Neural crest cell (in vitro differentiated cells): Measurements from ENCODE around the gene PTPRG. TPM values are rescaled to one million over a fixed set of nuclear protein-coding genes. Genes with fewer than 3 reads are reported as not detected.

ENCODE experiments used
- DNase-seq: peaks from one replicate; pipeline ENCODE4 v3.0.0; 2021; ENCODE audit warnings: low read depth, mixed read lengths, low spot score
- H3K27ac Mint-ChIP-seq: one replicate; pipeline ENCODE4 v1.8.0; 2021; ENCODE audit warnings: mild to moderate bottlenecking, mixed read lengths; ENCODE audit not compliant: unreplicated experiment
- H3K27me3 Mint-ChIP-seq: 2 replicates; pipeline ENCODE4 v1.8.0; 2021; ENCODE audit warnings: low read depth, mild to moderate bottlenecking, mixed read lengths
- H3K36me3 Mint-ChIP-seq: 2 replicates; pipeline ENCODE4 v1.8.0; 2021; ENCODE audit warnings: low read depth, mild to moderate bottlenecking, mixed read lengths
- H3K4me1 Mint-ChIP-seq: 2 replicates; pipeline ENCODE4 v1.8.0; 2021; ENCODE audit warnings: mixed read lengths
- H3K4me3 Mint-ChIP-seq: one replicate; pipeline ENCODE4 v1.8.0; 2021; ENCODE audit warnings: mild to moderate bottlenecking, mixed read lengths
- H3K9me3 Mint-ChIP-seq: 2 replicates; pipeline ENCODE4 v1.8.0; 2021; ENCODE audit warnings: mixed read lengths
- total RNA-seq: library from RNA; stranded (reverse); gene quantifications from 2 replicates; pipeline ENCODE4 v1.2.1, GENCODE V29; 2021
- TF ChIP-seq, protein P1 (sequence below): fragments of 200-600 bp; sonication (generic); conservative IDR thresholded peaks from 2 replicates; pipeline ENCODE4 v1.5.0; 2021; ENCODE audit warnings: antibody characterized with exemption, mild to moderate bottlenecking

PTPRG gene
- total RNA-seq, 1 donor from 2014 or later: 41.2 TPM

DNA sequence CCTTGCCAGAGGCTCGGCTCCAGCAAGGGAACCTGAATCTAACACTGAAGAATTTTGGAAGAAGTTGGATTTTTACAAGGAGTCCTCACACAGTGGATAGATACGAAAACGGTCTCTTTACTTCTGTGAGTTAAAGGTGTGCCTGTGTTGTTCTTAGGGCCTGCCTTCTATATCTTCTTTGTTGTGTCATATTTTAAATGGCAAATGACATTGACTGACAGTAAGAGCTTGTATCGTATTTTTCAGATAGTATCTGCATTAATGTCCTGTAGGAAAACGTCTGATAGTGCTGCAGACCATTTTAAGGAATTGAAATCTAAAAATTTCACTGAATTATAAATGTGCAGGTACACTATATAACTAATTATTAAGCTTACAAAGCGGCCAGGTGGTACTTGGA, 56.3 kb downstream of the PTPRG start:
- no peak overlapping the region for H3K27ac Mint-ChIP-seq
- DNase-seq: no peak
- H3K36me3 Mint-ChIP-seq: peaks cover 5% of the 10 kb centered on the region
- TF ChIP-seq, protein P1, sequence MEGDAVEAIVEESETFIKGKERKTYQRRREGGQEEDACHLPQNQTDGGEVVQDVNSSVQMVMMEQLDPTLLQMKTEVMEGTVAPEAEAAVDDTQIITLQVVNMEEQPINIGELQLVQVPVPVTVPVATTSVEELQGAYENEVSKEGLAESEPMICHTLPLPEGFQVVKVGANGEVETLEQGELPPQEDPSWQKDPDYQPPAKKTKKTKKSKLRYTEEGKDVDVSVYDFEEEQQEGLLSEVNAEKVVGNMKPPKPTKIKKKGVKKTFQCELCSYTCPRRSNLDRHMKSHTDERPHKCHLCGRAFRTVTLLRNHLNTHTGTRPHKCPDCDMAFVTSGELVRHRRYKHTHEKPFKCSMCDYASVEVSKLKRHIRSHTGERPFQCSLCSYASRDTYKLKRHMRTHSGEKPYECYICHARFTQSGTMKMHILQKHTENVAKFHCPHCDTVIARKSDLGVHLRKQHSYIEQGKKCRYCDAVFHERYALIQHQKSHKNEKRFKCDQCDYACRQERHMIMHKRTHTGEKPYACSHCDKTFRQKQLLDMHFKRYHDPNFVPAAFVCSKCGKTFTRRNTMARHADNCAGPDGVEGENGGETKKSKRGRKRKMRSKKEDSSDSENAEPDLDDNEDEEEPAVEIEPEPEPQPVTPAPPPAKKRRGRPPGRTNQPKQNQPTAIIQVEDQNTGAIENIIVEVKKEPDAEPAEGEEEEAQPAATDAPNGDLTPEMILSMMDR: no peak
- peaks cover 35% of the 10 kb centered on the region for H3K4me1 Mint-ChIP-seq
- H3K9me3 Mint-ChIP-seq: no peaks in the 10 kb centered on the region
- no peak overlapping the region for H3K4me3 Mint-ChIP-seq
- no peaks in the 10 kb centered on the region for H3K27me3 Mint-ChIP-seq

DNA sequence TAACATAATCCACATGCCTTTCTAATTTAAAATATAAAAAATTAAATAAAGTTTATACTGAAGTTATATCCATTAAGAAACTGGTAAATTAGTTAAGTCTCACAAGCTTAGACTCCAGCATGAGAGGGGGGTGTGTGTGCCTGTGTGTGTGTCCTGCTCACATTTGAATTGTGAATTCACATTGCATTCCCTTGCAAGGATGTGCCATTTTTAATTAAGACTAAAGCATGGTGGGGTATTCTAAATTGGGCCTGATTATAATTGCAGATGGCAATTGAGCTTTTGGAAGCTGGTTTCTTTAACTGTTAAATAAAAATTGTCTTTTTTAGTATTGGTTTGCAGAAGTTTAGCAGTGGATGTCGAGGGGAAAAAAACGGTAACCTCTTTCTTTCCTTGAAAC, 56.9 kb downstream of the PTPRG start:
- H3K4me1 Mint-ChIP-seq: peaks cover 32% of the 10 kb centered on the region
- no peak overlapping the region for H3K4me3 Mint-ChIP-seq
- H3K36me3 Mint-ChIP-seq: peaks cover 8% of the 10 kb centered on the region
- peak overlapping the region; percentile 64 for H3K27ac Mint-ChIP-seq
- no peaks in the 10 kb centered on the region for H3K9me3 Mint-ChIP-seq
- DNase-seq: no peak
- H3K27me3 Mint-ChIP-seq: no peaks in the 10 kb centered on the region
- TF ChIP-seq, protein P1: no peak

DNA sequence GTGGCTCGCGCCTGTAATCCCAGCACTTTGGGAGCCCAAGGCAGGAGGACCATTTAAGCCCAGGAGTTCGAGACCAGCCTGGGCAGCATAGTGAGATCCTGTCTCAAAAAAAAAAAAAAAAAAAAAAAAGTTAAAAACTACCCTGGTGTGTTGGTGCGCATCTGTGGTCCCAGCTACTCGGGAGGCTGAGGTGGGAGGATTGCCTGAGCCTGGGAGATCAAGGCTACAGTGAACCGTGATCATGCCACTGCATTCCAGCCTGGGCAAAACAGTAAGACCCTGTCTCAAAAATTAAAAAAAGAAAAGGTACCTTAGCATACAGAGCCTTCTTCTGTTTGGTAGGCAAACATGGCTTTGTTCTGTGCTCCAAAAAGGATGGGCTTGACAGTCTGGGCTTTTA, 57.5 kb downstream of the PTPRG start:
- Mint-ChIP-seq H3K9me3 (no peaks in the 10 kb centered on the region), H3K36me3 (peaks cover 8% of the 10 kb centered on the region), H3K4me1 (peaks cover 28% of the 10 kb centered on the region), H3K4me3 (no peak overlapping the region), H3K27ac (no peak overlapping the region), H3K27me3 (no peaks in the 10 kb centered on the region)
- TF ChIP-seq, protein P1: no peak
- DNase-seq: no peak

DNA sequence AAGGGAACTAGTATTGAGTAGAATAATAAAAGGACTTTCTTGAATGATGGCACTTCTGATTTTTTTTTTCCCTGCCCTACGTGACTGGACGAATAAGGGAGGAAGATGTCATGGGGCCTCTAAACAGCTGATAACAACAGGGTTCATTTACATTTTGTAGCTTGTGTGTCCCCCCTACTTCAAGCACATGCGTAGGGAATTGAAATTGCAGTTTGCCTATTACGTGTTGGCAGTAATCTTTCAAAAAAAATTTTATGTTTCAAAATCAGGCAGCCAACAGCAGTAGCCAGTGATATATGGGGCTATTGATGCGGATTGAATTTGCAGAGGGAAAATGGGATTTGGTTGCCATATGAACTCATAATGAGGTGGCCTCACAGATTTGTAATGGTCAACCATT, 58.7 kb downstream of the PTPRG start:
- no peak overlapping the region for H3K4me3 Mint-ChIP-seq
- no peaks in the 10 kb centered on the region for H3K9me3 Mint-ChIP-seq
- H3K36me3 Mint-ChIP-seq: peaks cover 8% of the 10 kb centered on the region
- TF ChIP-seq, protein P1: no peak
- peaks cover 24% of the 10 kb centered on the region for H3K4me1 Mint-ChIP-seq
- DNase-seq: no peak
- no peak overlapping the region for H3K27ac Mint-ChIP-seq
- H3K27me3 Mint-ChIP-seq: no peaks in the 10 kb centered on the region

DNA sequence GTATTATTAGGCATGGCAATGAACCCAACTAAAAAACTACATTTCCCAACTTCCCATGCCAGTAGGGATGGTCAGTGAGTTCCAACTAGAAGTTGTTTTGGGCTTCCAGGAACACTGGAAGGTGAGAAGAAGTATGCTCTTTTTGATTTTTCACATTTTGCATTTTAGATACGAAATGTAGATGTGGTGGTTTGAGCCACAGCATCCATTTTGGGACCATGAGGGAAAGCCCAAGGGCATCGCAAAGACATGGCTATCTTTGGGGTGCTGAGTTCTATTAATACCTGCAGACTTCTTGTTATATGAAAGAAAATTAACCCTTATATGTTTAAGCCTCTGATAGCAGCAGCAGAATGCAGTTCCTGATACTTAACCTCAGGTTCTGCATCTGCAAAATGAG, 62.9 kb downstream of the PTPRG start:
- TF ChIP-seq, protein P1: no peak
- H3K4me1 Mint-ChIP-seq: peaks cover 20% of the 10 kb centered on the region
- H3K27ac Mint-ChIP-seq: no peak overlapping the region
- no peak for DNase-seq
- no peaks in the 10 kb centered on the region for H3K9me3 Mint-ChIP-seq
- H3K27me3 Mint-ChIP-seq: no peaks in the 10 kb centered on the region
- H3K4me3 Mint-ChIP-seq: no peak overlapping the region
- H3K36me3 Mint-ChIP-seq: peaks cover 3% of the 10 kb centered on the region

DNA sequence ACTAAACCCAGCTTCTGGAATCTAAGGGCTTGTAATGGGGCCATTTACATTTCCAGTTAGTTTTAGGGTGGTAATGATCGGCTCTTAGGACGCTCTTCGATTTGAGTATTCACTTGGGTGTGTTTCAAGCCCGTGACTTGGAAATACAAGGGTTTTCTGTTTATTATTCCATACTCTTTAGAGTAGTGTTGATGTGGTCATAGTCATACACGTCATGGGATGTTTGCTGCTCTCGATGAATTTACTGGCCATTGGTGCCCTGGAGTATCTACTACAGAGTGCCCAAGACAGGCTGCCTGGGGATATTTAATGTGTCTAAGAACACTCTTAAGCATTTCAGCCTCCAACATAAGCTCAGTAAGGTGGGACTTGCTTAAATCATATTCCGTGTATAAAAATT, 64.1 kb downstream of the PTPRG start:
- TF ChIP-seq, protein P1: no peak
- Mint-ChIP-seq H3K4me3 (no peak overlapping the region), H3K9me3 (no peaks in the 10 kb centered on the region), H3K36me3 (peaks cover 3% of the 10 kb centered on the region), H3K27me3 (no peaks in the 10 kb centered on the region), H3K27ac (no peak overlapping the region), H3K4me1 (peaks cover 11% of the 10 kb centered on the region)
- no peak for DNase-seq
